22Rv1 (cell line): ENCODE results near the gene FBXL16.

ENCODE experiments used
- ZFX ChIP-seq: fragments of 450-650 bp; IDR thresholded peaks from 2 replicates; pipeline ENCODE4 v1.6.1; 2017; ENCODE audit warnings: antibody characterized with exemption, borderline replicate concordance
- TF ChIP-seq, protein P1 (sequence below): fragments of 450-650 bp; IDR thresholded peaks from 2 replicates; pipeline ENCODE4 v1.5.1; 2017; ENCODE audit warnings: mild to moderate bottlenecking

DNA sequence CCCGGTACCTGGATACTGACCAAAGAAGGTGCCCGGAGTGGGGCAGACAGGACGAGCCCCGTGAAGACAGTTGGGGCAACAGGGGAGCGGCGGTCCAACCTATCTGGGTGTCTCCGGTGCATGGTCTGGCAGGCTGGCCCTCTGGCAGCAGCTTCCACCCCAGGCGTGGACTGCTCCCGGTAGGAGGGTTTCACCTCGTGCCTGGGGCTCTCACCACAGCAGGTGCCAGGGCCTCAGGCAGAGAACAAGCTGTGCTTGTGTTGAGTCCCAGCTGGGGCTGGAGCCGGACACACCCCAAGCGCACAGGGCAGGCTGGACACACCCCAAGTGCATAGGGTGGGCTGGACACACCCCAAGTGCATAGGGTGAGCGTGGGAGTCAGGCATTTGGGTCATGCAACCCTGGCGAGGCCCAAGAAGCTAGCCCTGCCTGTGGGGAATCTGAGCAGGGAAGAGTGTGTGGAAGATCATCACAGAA is 1.5 kb upstream of the FBXL16 start:
- TF ChIP-seq, protein P1, sequence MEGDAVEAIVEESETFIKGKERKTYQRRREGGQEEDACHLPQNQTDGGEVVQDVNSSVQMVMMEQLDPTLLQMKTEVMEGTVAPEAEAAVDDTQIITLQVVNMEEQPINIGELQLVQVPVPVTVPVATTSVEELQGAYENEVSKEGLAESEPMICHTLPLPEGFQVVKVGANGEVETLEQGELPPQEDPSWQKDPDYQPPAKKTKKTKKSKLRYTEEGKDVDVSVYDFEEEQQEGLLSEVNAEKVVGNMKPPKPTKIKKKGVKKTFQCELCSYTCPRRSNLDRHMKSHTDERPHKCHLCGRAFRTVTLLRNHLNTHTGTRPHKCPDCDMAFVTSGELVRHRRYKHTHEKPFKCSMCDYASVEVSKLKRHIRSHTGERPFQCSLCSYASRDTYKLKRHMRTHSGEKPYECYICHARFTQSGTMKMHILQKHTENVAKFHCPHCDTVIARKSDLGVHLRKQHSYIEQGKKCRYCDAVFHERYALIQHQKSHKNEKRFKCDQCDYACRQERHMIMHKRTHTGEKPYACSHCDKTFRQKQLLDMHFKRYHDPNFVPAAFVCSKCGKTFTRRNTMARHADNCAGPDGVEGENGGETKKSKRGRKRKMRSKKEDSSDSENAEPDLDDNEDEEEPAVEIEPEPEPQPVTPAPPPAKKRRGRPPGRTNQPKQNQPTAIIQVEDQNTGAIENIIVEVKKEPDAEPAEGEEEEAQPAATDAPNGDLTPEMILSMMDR = no peak
- TF ChIP-seq ZFX = no peak
